Forelimb muscle (tissue), 1 donor: ENCODE results near the gene WRAP73. TPM values are rescaled to one million over a fixed set of nuclear protein-coding genes. Genes with fewer than 3 reads are reported as not detected.

Experiments
- DNase-seq: peaks from one replicate; pipeline ENCODE4 v3.0.0-alpha.2; 2013; ENCODE audit warnings: low read depth
- polyA plus RNA-seq: library from polyadenylated mRNA; unstranded; fragments of 120-200 nt; gene quantifications from one replicate; pipeline ENCODE4 v1.2.1, GENCODE V29; 2013; ENCODE audit not compliant: insufficient read length

Gene WRAP73
- polyA plus RNA-seq, 1 donor = 10.4 TPM

GRCh38 chr1:3681898-3682806, 32.2 kb upstream of the WRAP73 start:
- no peak for DNase-seq

DNA sequence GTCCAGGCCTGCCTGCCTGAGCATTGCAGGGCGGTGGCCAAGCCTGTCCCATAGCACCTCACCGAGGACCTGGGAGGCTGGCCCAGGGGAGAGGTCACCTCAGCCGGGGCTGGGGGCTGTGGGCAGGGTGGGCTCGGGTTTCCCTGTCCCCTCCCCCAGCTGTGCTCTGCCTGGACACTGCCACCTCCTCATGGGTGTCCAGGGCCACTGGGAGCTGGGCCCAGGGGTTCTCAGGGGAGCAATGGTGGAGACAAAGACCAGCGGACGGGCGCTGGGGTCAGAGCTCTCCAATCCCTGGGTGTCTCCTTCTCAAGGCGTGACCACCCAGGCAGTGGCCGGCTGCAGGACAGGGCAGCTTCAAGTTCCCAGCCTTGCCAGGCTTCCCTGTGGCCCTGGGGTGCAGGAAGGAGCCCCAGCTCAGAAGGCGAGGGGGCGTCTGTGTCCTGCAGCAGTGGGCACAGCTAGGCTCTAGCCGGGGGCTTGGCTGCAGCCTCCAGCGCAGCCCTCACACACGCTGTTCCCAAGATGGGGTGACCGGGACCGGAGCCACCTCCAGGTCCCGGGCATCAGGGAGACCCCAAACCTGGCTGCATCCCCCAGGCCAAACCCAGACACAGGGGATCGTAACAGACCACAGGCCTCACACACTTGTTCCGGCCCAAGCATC, 31.5 kb upstream of the WRAP73 start:
- no peak for DNase-seq

GRCh38 chr1:3680488-3681230, 30.8 kb upstream of the WRAP73 start:
- no peak for DNase-seq

DNA sequence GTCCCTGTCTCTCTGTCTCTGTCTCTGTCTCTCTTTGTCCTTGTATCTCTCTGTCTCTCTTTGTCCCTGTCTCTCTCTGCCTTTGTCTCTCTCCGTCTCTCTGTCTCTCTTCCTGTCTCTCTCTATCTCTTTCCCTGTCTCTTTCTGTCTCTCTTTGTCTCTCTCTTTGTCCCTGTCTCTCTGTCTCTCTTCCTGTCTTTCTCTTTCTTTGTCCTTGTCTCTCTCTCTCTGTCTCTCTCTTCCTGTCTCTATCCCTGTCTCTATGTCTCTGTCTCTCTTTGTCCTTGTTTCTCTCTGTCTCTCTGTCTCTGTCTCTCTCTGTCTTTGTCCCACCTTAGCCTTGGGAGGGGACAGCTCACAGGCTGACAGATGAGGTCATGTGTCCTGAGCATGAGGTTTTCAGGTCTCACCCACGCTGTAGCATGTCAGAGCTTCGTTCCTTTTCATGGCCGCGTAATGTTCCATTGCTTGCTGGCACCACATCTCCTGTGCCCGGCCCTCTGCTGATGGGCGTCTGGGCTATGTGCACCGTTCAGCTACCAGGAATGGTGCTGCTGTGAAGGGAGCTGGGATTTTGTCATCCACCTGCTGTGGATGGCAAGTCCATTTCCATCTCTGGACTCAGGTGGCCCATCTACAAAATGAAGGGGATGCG, 30.0 kb upstream of the WRAP73 start:
- DNase-seq = no peak

GRCh38 chr1:3679098-3679555, 29.2 kb upstream of the WRAP73 start:
- DNase-seq = no peak

DNA sequence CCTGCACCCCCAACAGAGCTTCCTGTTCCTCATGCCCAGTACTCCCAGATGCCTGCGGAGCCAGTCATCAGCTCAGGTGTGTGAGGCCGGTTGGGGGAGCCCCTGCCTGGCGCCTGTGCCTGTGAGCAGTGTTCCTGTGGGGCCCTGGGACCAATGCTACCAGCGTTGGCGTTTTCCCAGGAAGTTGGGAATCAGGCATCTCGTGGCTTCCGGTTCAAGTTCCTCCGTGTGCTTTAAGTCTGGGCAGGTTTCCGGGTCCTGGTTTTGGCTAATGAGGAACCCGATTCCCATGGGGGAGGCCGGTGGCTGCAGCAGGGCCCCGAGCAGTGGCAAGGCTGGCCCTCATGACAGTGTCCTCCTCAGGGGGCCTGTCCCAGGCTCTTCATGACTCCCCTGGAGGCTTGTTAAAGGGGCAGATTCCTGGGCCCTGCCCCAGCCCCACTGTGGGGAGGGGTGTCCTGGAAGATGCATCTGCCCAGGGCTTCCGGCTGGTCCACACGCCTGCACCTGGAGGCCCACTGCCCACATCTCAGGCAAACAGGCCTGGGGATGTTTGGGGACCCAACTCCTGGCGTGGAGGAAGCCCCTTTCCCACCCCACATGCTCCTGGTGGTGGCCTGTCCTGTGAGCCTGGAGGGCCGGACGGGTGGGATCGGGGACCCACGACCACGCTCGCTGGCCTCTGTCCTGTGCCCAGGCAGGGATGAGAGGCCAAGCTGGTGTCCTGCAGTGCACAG, 28.6 kb upstream of the WRAP73 start:
- DNase-seq = no peak

- no peak for DNase-seq
Measured at GRCh38 chr1:3677484-3677883, 27.6 kb upstream of the WRAP73 start.

DNA sequence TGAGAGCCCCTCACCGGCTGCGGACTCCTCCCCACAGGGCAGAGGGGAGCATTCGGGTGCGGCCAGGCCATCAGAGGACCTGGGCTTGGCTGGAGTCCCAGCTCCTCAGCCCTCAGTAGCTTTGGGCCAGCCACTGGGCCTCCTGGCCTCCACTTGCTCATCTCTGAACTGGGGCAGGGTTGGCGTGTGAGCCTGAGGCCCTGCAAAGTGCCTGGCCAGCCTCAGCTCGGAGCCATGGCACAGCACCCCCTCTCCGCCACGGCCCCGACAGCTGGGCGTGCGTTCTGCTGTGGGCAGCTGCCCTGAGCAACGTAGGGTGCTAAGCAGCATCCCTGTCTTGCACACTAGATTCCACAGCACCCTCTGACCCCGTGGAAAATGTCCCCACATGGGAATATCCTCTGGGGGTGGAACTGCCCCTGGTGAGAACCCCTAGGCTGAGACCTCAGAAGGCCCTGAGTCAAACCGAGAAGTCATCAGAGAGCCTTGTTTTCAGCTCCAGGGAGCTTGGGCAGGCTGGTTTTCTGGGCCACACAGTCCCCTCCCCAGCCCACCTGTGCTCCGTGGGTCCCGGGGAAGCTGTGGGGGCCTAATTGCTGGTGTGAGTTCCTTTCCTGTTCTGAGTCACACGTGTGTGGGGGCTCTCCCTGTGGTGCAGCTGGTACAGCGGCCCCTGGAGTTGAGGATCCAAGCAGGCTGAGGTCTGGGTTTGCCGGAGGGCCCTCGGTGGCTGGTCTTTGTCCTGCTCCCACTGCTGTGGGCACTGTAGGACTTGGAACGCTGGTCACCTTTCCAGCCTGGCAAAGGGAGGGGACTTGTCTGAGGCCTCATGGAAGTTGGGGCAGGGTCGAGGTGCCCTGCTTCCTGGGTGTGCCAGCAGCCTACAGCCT, 26.9 kb upstream of the WRAP73 start:
- no peak for DNase-seq

- no peak for DNase-seq
Measured at GRCh38 chr1:3675436-3675835, 25.5 kb upstream of the WRAP73 start.

GRCh38 chr1:3674100-3675094, 24.5 kb upstream of the WRAP73 start:
- DNase-seq = no peak

GRCh38 chr1:3673381-3674099, 23.6 kb upstream of the WRAP73 start:
- DNase-seq = no peak

DNA sequence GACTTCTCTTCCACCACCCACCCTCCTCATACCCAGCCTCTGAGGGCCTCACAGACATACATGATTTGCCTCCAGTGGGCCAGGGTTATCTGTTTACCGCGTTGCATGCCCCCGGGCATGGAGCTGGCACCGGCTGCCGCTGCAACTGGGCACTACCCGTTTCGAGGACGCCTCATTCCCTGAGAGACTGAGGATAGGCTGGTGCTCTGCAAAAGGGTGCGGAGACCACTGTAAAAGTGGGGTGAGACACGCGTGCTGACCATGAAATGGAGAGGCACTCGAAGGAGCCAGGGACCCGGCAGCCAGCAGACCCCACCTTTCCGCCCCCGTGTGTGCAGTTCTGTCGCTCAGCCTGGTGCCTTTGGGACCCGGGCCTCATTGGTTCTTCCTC, 23.1 kb upstream of the WRAP73 start:
- DNase-seq = no peak

- DNase-seq = no peak
Measured at GRCh38 chr1:3672231-3672970, 22.5 kb upstream of the WRAP73 start.

GRCh38 chr1:3671371-3672180, 21.7 kb upstream of the WRAP73 start:
- no peak for DNase-seq

- no peak for DNase-seq
Measured at GRCh38 chr1:3670823-3671265, 20.9 kb upstream of the WRAP73 start.

GRCh38 chr1:3669971-3670431, 20.1 kb upstream of the WRAP73 start:
- DNase-seq = no peak
